ENCODE results near the gene LSM12.

GRCh38 chr17:44023545-44024270 is 42.8 kb downstream of the LSM12 start:
- no peak for TF ChIP-seq CTCF (IDR thresholded peaks at IDR 0.05)
- TF ChIP-seq POLR2A (IDR thresholded peaks at IDR 0.05), result no peak

Measured in lower leg skin (tissue), 3 donors.